ENCODE measurements around the gene ARMS2.

- TF ChIP-seq CTCF (IDR thresholded peaks at IDR 0.05; ENCODE audit: insufficient read depth, low read depth, low read length): no peak
- no peak for TF ChIP-seq EZH2 (IDR thresholded peaks at IDR 0.05; ENCODE audit: insufficient read depth, low read length)
Measured at GRCh38 chr10:122471531-122472177, 17.2 kb downstream of the ARMS2 start.
